Astrocyte (in vitro differentiated cells and primary cell): ENCODE measurements around the gene PDE7B. TPM values are rescaled to one million over a fixed set of nuclear protein-coding genes. Genes with fewer than 3 reads are reported as not detected.

Experiments
- DNase-seq: peaks from one replicate; pipeline ENCODE4 v3.0.0-alpha.2; 2010; ENCODE audit warnings: low read depth
- FAIRE-seq: peaks from 2 replicates; lab custom pipeline; 2011; peaks lifted over from hg19 to GRCh38; lab: Jason Lieb, UNC
- H2AFZ ChIP-seq: 2 replicates; pipeline ENCODE4 v1.6.0; 2012; ENCODE audit warnings: low read depth, low read length, inconsistent platforms
- H3K27ac ChIP-seq: 2 replicates; pipeline ENCODE4 v1.5.1; 2011; ENCODE audit warnings: low read depth, low read length, inconsistent platforms
- H3K27me3 ChIP-seq: 2 replicates; pipeline ENCODE4 v1.6.0; 2011; ENCODE audit warnings: low read length, inconsistent platforms; ENCODE audit not compliant: insufficient read depth
- H3K36me3 ChIP-seq: 2 replicates; pipeline ENCODE4 v1.5.1; 2011; ENCODE audit warnings: low read length, inconsistent platforms; ENCODE audit not compliant: insufficient read depth
- H3K4me1 ChIP-seq: 2 replicates; pipeline ENCODE4 v1.5.1; 2011; ENCODE audit warnings: low read length, inconsistent platforms; ENCODE audit not compliant: insufficient read depth
- H3K4me2 ChIP-seq: 2 replicates; pipeline ENCODE4 v1.6.0; 2012; ENCODE audit warnings: low read length, inconsistent platforms
- H3K4me3 ChIP-seq: 2 replicates; pipeline ENCODE4 v1.5.1; 2011; ENCODE audit warnings: low read depth, mild to moderate bottlenecking, low read length, inconsistent platforms; ENCODE audit not compliant: insufficient read depth
- H3K79me2 ChIP-seq: 2 replicates; pipeline ENCODE4 v1.6.0; 2012; ENCODE audit warnings: mild to moderate bottlenecking, low read length, inconsistent platforms; ENCODE audit not compliant: insufficient read depth
- H3K9ac ChIP-seq: 2 replicates; pipeline ENCODE4 v1.6.0; 2012; ENCODE audit warnings: mild to moderate bottlenecking, low read length, inconsistent platforms
- H3K9me3 ChIP-seq: 2 replicates; pipeline ENCODE4 v1.5.1; 2012; ENCODE audit warnings: low read depth, mild to moderate bottlenecking, low read length, inconsistent platforms; ENCODE audit not compliant: insufficient read depth
- H4K20me1 ChIP-seq: 2 replicates; pipeline ENCODE4 v1.6.0; 2012; ENCODE audit warnings: low read length, inconsistent platforms; ENCODE audit not compliant: insufficient read depth
- H3K27ac Mint-ChIP-seq: one replicate; pipeline ENCODE4 v1.8.0; 2021; ENCODE audit warnings: mild to moderate bottlenecking, mixed read lengths; ENCODE audit not compliant: unreplicated experiment
- H3K27me3 Mint-ChIP-seq: one replicate; pipeline ENCODE4 v1.8.0; 2021; ENCODE audit warnings: low read depth, mixed read lengths; ENCODE audit not compliant: unreplicated experiment
- H3K36me3 Mint-ChIP-seq: one replicate; pipeline ENCODE4 v1.8.0; 2021; ENCODE audit warnings: low read depth, mixed read lengths; ENCODE audit not compliant: unreplicated experiment
- H3K4me1 Mint-ChIP-seq: one replicate; pipeline ENCODE4 v1.8.0; 2021; ENCODE audit warnings: low read depth, mixed read lengths; ENCODE audit not compliant: unreplicated experiment
- H3K4me3 Mint-ChIP-seq: one replicate; pipeline ENCODE4 v1.8.0; 2021; ENCODE audit warnings: mild to moderate bottlenecking, moderate library complexity, mixed read lengths; ENCODE audit not compliant: unreplicated experiment
- H3K9me3 Mint-ChIP-seq: one replicate; pipeline ENCODE4 v1.8.0; 2021; ENCODE audit warnings: mild to moderate bottlenecking, mixed read lengths; ENCODE audit not compliant: unreplicated experiment
- CTCF ChIP-seq: IDR thresholded peaks from 2 replicates; pipeline ENCODE4 v1.5.1; 2011; ENCODE audit warnings: low read depth, mild to moderate bottlenecking, inconsistent platforms, low read length, moderate library complexity; ENCODE audit not compliant: insufficient read depth
- EZH2 ChIP-seq: IDR thresholded peaks from 2 replicates; pipeline ENCODE4 v1.6.1; 2012; ENCODE audit warnings: mild to moderate bottlenecking, low read length, inconsistent platforms; ENCODE audit not compliant: insufficient read depth
- total RNA-seq: library from RNA; stranded (reverse); gene quantifications from 2 replicates; pipeline ENCODE4 v1.2.1, GENCODE V29; 2021

PDE7B gene
- total RNA-seq, 1 donor from 2014 or later = 0.27 TPM

GRCh38 chr6:135814043-135814442, 37.5 kb upstream of the PDE7B start:
- TF ChIP-seq EZH2 = no peak
- no peak for TF ChIP-seq CTCF
- no peaks in the 10 kb centered on the region for H4K20me1 ChIP-seq
- no peak overlapping the region for H3K4me3 Mint-ChIP-seq
- H3K4me1 ChIP-seq = peaks cover 4% of the 10 kb centered on the region
- H3K4me1 Mint-ChIP-seq = peaks cover 10% of the 10 kb centered on the region
- H3K27ac ChIP-seq = no peak overlapping the region
- H3K4me3 ChIP-seq = no peak overlapping the region
- no peak for DNase-seq
- no peak overlapping the region for H3K9ac ChIP-seq
- H3K9me3 ChIP-seq = no peaks in the 10 kb centered on the region
- no peak overlapping the region for H2AFZ ChIP-seq
- no peaks in the 10 kb centered on the region for H3K36me3 ChIP-seq
- no peak overlapping the region for H3K27ac Mint-ChIP-seq
- no peaks in the 10 kb centered on the region for H3K27me3 ChIP-seq
- no peak for FAIRE-seq
- H3K27me3 Mint-ChIP-seq = no peaks in the 10 kb centered on the region
- H3K36me3 Mint-ChIP-seq = no peaks in the 10 kb centered on the region
- H3K9me3 Mint-ChIP-seq = peaks cover 2% of the 10 kb centered on the region
- H3K4me2 ChIP-seq = no peak overlapping the region
- H3K79me2 ChIP-seq = no peaks in the 10 kb centered on the region

GRCh38 chr6:135815216-135815615, 36.3 kb upstream of the PDE7B start:
- H3K9me3 Mint-ChIP-seq = no peaks in the 10 kb centered on the region
- Histone ChIP-seq H3K4me3 (no peak overlapping the region), H3K27ac (no peak overlapping the region), H4K20me1 (no peaks in the 10 kb centered on the region), H3K4me2 (no peak overlapping the region), H3K4me1 (peaks cover 4% of the 10 kb centered on the region), H3K27me3 (no peaks in the 10 kb centered on the region), H3K9ac (no peak overlapping the region), H3K36me3 (no peaks in the 10 kb centered on the region), H3K79me2 (no peaks in the 10 kb centered on the region), H3K9me3 (no peaks in the 10 kb centered on the region), H2AFZ (no peak overlapping the region)
- H3K4me3 Mint-ChIP-seq = no peak overlapping the region
- FAIRE-seq (no peak), DNase-seq (no peak)
- H3K27me3 Mint-ChIP-seq = no peaks in the 10 kb centered on the region
- no peaks in the 10 kb centered on the region for H3K36me3 Mint-ChIP-seq
- TF ChIP-seq CTCF = no peak
- no peak for TF ChIP-seq EZH2
- H3K27ac Mint-ChIP-seq = no peak overlapping the region
- peaks cover 10% of the 10 kb centered on the region for H3K4me1 Mint-ChIP-seq

GRCh38 chr6:135817035-135817434, 34.5 kb upstream of the PDE7B start:
- H3K27ac ChIP-seq = no peak overlapping the region
- no peak overlapping the region for H3K4me3 ChIP-seq
- H3K79me2 ChIP-seq = no peaks in the 10 kb centered on the region
- no peak overlapping the region for H3K4me2 ChIP-seq
- DNase-seq = no peak
- Mint-ChIP-seq H3K36me3 (no peaks in the 10 kb centered on the region), H3K27ac (no peak overlapping the region), H3K9me3 (no peaks in the 10 kb centered on the region), H3K4me1 (peaks cover 4% of the 10 kb centered on the region), H3K27me3 (no peaks in the 10 kb centered on the region), H3K4me3 (no peak overlapping the region)
- TF ChIP-seq CTCF (no peak), EZH2 (no peak)
- no peaks in the 10 kb centered on the region for H3K4me1 ChIP-seq
- no peaks in the 10 kb centered on the region for H4K20me1 ChIP-seq
- H3K9me3 ChIP-seq = no peaks in the 10 kb centered on the region
- no peak overlapping the region for H2AFZ ChIP-seq
- FAIRE-seq = no peak
- H3K27me3 ChIP-seq = no peaks in the 10 kb centered on the region
- no peak overlapping the region for H3K9ac ChIP-seq
- H3K36me3 ChIP-seq = no peaks in the 10 kb centered on the region
